Ascending aorta (tissue), 2 donors: ENCODE data around the gene ZYG11B. TPM values are rescaled to one million over a fixed set of nuclear protein-coding genes. Genes with fewer than 3 reads are reported as not detected.
"Not testable (repeated sequence)": the region's sequence is repeated elsewhere in the genome, so short reads cannot be mapped to it uniquely, and the experiment has no call there.

Experiments
- DNase-seq, 2 donors: peaks; one replicate each; pipeline ENCODE4 v3.0.0-alpha.2; 2019; ENCODE audit warnings: low spot score in 2 of 2
- H3K27ac ChIP-seq, 2 donors: fragments of 200-600 bp; sonication (generic); one replicate each; pipeline ENCODE4 v1.5.1; 2016 to 2017; ENCODE audit warnings: mild to moderate bottlenecking in 1 of 2
- H3K27me3 ChIP-seq: fragments of 200-600 bp; sonication (generic); one replicate; pipeline ENCODE4 v1.5.1; 2017
- H3K36me3 ChIP-seq, 2 donors: fragments of 200-600 bp; sonication (generic); one replicate each; pipeline ENCODE4 v1.5.1; 2016
- H3K4me1 ChIP-seq, 2 donors: fragments of 200-600 bp; sonication (generic); one replicate each; pipeline ENCODE4 v1.5.1; 2016 to 2017; ENCODE audit warnings: mild to moderate bottlenecking in 1 of 2
- H3K4me3 ChIP-seq, 2 donors: fragments of 200-600 bp; sonication (generic); one replicate each; pipeline ENCODE4 v1.5.1; 2016 to 2017; ENCODE audit warnings: mild to moderate bottlenecking in 1 of 2
- H3K9me3 ChIP-seq, 2 donors: fragments of 200-600 bp; sonication (generic); one replicate each; pipeline ENCODE4 v1.5.1; 2016
- intact Hi-C: fragments of 100-400 bp; cut with DNase I; formaldehyde crosslinking; loops from one replicate; pipeline ENCODE4 v1.15.1; 2023
- total RNA-seq: library from RNA; depleted of rRNA; stranded (reverse); fragments of >200 nt; gene quantifications from one replicate; pipeline ENCODE4 v1.1.0, GENCODE V29; 2016
- TF ChIP-seq, protein P1 (sequence below), 3 experiments: fragments of 200-600 bp in 2 of 3; fragments of 450-650 bp in 1 of 3; sonication (generic) in 2 of 3; IDR thresholded peaks; one replicate each; pipeline ENCODE4 v1.5.1; 2016 to 2019; ENCODE audit warnings: antibody characterized with exemption in 3 of 3, mild to moderate bottlenecking in 1 of 3, moderate library complexity in 1 of 3

The ZYG11B gene
- total RNA-seq, 1 donor from 2014 or later, result 17.5 TPM

DNA sequence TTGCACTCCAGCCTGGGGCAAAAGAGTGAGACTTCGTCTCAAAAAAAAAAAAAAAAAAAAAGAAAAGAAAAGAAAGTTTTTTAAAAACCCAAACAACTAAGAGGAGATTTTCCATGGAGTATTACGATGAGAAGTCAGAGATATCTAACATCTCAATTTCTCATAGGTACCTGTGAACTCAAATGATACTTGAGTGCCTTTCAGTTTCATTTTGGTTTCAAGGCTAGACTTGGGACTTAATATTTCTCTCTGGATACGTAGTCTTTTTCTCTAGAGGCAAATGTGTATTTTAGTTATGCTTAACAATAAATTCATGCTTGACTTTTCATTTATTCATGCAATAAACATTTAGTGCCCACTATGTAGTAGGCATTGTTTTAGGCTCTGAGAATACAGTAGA lies 15.0 kb downstream of the ZYG11B start:
- intact Hi-C loops, result no loop called here
- Histone ChIP-seq H3K9me3 (no peaks in the 10 kb centered on the region), H3K4me3 (no peak overlapping the region), H3K4me1 (no peaks in the 10 kb centered on the region), H3K27me3 (no peaks in the 10 kb centered on the region), H3K36me3 (no peaks in the 10 kb centered on the region), H3K27ac (no peak overlapping the region)
- TF ChIP-seq, protein P1, sequence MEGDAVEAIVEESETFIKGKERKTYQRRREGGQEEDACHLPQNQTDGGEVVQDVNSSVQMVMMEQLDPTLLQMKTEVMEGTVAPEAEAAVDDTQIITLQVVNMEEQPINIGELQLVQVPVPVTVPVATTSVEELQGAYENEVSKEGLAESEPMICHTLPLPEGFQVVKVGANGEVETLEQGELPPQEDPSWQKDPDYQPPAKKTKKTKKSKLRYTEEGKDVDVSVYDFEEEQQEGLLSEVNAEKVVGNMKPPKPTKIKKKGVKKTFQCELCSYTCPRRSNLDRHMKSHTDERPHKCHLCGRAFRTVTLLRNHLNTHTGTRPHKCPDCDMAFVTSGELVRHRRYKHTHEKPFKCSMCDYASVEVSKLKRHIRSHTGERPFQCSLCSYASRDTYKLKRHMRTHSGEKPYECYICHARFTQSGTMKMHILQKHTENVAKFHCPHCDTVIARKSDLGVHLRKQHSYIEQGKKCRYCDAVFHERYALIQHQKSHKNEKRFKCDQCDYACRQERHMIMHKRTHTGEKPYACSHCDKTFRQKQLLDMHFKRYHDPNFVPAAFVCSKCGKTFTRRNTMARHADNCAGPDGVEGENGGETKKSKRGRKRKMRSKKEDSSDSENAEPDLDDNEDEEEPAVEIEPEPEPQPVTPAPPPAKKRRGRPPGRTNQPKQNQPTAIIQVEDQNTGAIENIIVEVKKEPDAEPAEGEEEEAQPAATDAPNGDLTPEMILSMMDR (IDR thresholded peaks at IDR 0.05), result no peak
- DNase-seq, result no peak

DNA sequence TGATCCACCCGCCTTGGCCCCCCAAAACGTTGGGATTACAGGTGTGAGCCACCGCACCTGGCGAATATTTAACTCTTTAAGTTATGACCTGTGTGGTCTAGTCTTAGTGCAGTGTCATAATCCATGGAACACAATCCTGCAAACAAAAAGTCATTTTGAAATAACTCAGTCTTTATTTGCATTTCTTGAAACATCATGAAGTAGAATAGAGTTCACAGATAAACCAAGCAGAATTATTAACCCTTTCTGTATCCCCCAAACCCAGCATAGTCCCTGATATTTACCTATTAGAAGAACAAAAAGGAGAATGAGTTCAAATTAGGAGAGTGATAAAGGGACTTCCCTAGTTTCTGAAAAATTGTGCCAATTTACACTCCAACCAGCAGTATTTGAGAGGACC lies 19.9 kb downstream of the ZYG11B start:
- H3K27ac ChIP-seq, result no peak overlapping the region
- H3K4me1 ChIP-seq, result peaks cover 0 to 12% of the 10 kb centered on the region in 2 donors
- H3K27me3 ChIP-seq, result no peaks in the 10 kb centered on the region
- H3K36me3 ChIP-seq, result no peaks in the 10 kb centered on the region
- DNase-seq, result no peak
- H3K4me3 ChIP-seq, result no peak overlapping the region
- TF ChIP-seq, protein P1 (IDR thresholded peaks at IDR 0.05), result no peak
- intact Hi-C loops, result no loop called here
- H3K9me3 ChIP-seq, result no peaks in the 10 kb centered on the region

DNA sequence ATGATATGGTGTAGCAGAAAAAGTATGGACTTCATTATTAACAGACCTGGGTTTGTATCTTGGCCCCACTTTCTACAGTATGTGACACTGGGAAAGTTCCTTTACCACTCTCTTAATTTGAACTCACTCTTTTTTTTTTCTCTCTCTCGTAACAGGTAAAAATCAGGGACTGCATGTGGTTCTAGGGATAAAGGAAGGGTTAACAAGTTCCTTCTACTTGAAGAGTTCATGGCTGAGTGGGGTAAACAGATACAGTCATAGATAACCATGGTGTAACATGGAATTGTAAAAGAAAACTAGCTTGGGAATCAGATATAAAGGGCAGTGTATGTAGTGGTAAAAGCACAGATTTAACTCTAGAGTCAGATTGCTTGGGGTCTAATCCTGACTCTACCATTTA lies 21.2 kb downstream of the ZYG11B start:
- H3K9me3 ChIP-seq, result no peaks in the 10 kb centered on the region
- H3K36me3 ChIP-seq, result no peaks in the 10 kb centered on the region
- intact Hi-C loops, result no loop called here
- no peaks in the 10 kb centered on the region for H3K27me3 ChIP-seq
- TF ChIP-seq, protein P1 (IDR thresholded peaks at IDR 0.05), result no peak
- H3K4me3 ChIP-seq, result no peak overlapping the region
- no peak overlapping the region for H3K27ac ChIP-seq
- H3K4me1 ChIP-seq, result peaks cover 0 to 24% of the 10 kb centered on the region in 2 donors
- DNase-seq, result no peak

DNA sequence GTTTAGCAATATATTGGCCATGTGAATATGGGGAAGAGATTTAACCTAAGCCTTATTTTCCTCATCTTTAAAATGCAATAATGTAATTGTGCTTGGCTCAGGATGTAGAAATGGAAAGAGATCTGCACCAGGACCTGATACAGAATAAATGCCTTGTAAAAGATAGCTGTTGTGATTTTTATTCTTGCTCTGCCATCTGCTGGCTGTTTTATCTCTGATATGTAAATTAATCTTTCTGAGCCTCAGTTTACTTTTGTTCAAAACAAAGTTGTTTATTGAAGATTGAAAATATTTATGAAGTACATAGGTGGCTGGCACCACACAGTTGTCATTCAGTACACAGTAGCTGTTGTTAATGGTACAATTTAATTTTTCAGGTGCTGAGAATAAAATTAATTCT lies 21.9 kb downstream of the ZYG11B start:
- peaks cover 0 to 25% of the 10 kb centered on the region in 2 donors for H3K4me1 ChIP-seq
- no peaks in the 10 kb centered on the region for H3K9me3 ChIP-seq
- TF ChIP-seq, protein P1 (IDR thresholded peaks at IDR 0.05), result peak in 1 of 3 experiments; percentile 25
- H3K36me3 ChIP-seq, result no peaks in the 10 kb centered on the region
- intact Hi-C loops, result no loop called here
- no peak overlapping the region for H3K27ac ChIP-seq
- no peaks in the 10 kb centered on the region for H3K27me3 ChIP-seq
- DNase-seq, result no peak
- H3K4me3 ChIP-seq, result no peak overlapping the region

DNA sequence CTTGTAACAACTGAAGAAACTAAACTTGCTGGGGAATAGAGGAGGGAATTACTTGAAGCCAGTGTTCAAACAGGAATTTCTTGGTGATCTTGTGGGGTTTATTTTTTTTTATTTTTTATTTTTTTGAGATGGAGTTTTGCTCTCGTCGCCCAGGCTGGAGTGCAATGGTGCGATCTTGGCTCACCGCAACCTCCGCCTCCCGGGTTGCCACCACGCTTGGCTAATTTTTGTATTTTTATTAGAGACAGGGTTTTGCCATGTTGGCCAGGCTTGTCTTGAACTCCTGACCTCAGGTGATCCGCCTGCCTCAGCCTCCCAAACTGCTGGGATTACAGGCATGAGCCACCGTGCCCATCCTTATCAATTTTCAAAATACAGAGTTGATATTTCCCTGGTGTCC lies 23.2 kb downstream of the ZYG11B start:
- H3K4me1 ChIP-seq, result peaks cover 0 to 25% of the 10 kb centered on the region in 2 donors
- DNase-seq, H3K4me3 ChIP-seq, intact Hi-C loops, H3K27me3 ChIP-seq, H3K9me3 ChIP-seq, H3K36me3 ChIP-seq, H3K27ac ChIP-seq: not testable (repeated sequence)

DNA sequence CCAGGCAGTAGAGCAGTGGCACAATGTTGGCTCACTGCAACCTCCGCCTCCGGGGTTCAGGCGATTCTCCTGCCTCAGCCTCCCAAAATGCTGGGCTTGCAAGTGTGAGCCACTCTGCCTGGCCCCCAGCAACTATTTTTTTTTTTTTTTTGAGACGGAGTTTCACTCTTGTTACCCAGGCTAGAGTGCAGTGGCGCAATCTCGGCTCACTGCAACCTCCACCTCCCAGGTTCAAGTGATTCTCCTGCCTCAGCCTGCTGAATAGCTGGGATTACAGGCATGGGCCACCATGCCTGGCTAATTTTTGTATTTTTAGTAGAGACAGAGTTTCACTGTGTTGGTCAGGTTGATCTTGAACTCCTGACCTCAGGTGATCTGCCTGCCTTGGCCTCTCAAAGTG lies 23.9 kb downstream of the ZYG11B start:
- intact Hi-C loops, H3K27ac ChIP-seq, H3K27me3 ChIP-seq, H3K4me3 ChIP-seq, H3K9me3 ChIP-seq, H3K36me3 ChIP-seq, DNase-seq: not testable (repeated sequence)
- peaks cover 0 to 25% of the 10 kb centered on the region in 2 donors for H3K4me1 ChIP-seq
